ENCODE results near the gene NOTUM.

Gene NOTUM

DNA sequence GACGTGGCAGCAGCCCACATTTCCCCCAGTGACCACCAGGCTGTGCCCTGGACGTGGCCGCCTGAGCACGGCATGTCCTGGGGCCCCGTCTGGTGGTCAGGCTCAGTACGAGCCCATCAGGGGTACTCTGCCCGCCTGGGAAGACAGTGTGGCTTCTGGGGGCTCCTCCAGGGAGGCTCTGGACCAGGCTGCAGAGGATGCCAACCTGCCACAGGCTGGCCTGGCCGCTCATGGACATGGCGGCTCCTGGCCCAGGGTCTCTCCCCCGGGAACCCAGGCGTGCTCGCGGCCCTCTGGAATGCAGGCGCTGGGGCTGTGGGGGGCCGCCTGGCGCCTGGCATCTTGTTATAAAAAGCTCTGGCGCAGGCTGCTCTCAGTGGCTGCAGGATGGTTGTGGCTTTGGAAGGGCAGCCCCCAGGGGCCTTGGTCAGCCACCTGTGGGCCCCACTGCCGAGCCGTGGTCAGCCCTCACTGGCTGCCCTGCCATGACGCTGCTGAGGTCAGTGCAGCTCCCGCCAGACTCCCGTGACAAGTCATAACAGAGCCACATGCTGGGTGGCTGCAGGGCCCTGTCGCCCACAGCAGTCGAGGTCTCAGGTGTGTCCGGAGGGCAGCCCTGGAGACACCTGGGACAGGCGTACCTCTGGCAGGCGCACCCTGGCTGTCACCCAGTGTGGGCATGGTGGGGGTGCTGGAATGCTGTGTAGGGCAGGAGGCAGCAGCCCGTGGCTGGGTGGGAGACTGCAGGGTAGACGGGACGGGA, 46.7 kb upstream of the NOTUM start:
- DNase-seq (ENCODE audit: low spot score), result no peak
- peaks cover 0 to 4% of the 10 kb centered on the region in 2 donors for H3K36me3 ChIP-seq (replicated peaks in 1 of 2; ENCODE audit: control insufficient read depth in 2 of 2, insufficient read depth in 2 of 2, low read length in 2 of 2)
- peak overlapping the region; percentile 81 for H3K9ac ChIP-seq (ENCODE audit: low read depth, low read length, poor library complexity)
- no CpG with 5 or more reads among the region's 30 CpGs for WGBS, 2 donors (ENCODE audit: extremely low coverage in 2 of 2, insufficient read length in 2 of 2, insufficient replicate concordance in 1 of 2)
- no peak overlapping the region for H4K8ac ChIP-seq (ENCODE audit: low read depth, low read length)
- no peak overlapping the region for H4K91ac ChIP-seq (ENCODE audit: low read depth, low read length, poor library complexity)
- H3K14ac ChIP-seq (ENCODE audit: low read length), result peak overlapping the region; percentile 38
- H2BK12ac ChIP-seq (ENCODE audit: low read length), result peak overlapping the region; percentile 41
- no peak overlapping the region for H3K4me2 ChIP-seq (ENCODE audit: insufficient read depth, low read length, poor library complexity, severe bottlenecking)
- peaks cover 3 to 17% of the 10 kb centered on the region in 2 donors for H3K4me1 ChIP-seq (ENCODE audit: control insufficient read depth in 2 of 2, insufficient read depth in 1 of 2, low read depth in 1 of 2, low read length in 2 of 2)
- peak overlapping the region; percentile 57 for H3K18ac ChIP-seq (ENCODE audit: low read length)
- no peak overlapping the region for H2BK120ac ChIP-seq (ENCODE audit: low read depth, low read length)
- H2AFZ ChIP-seq (ENCODE audit: low read length), result no peak overlapping the region
- peak overlapping the region; percentile 73 for H3K23ac ChIP-seq (ENCODE audit: low read depth, low read length, poor library complexity)
- H2BK15ac ChIP-seq (ENCODE audit: low read length), result no peak overlapping the region
- no peak overlapping the region for H3K27ac ChIP-seq (replicated peaks; ENCODE audit: low read length)
- peaks cover 7% of the 10 kb centered on the region for H3K79me1 ChIP-seq (ENCODE audit: low read depth, low read length)
- H3K27me3 ChIP-seq (ENCODE audit: control insufficient read depth in 3 of 3, insufficient read depth in 3 of 3, low read depth in 1 of 3, low read length in 3 of 3), result no peaks in the 10 kb centered on the region
- no peak overlapping the region for H3K4ac ChIP-seq (ENCODE audit: low read length)
- H3K9me3 ChIP-seq (replicated peaks in 1 of 2; ENCODE audit: control insufficient read depth in 2 of 2, insufficient read depth in 1 of 2, low read depth in 1 of 2, low read length in 2 of 2), result no peaks in the 10 kb centered on the region
- H3K4me3 ChIP-seq (ENCODE audit: low read length in 2 of 2), result no peak overlapping the region
- no peak overlapping the region for H2AK5ac ChIP-seq (ENCODE audit: low read depth, low read length)
- H2BK5ac ChIP-seq (ENCODE audit: low read length), result no peak overlapping the region

DNA sequence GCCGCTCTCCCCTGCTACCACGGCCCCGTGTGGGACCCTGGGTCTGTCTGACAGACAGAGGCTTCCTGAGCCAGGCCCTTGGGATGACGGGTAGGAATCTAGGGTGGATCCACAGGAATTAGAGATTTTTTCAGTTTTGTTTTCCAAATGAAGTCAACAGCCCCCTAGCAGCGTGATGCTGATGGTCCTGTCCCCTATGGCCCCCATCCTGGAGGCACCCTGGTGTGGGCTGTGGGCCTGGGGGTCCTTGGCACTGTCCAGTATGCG, 46.2 kb upstream of the NOTUM start:
- H3K23ac ChIP-seq (ENCODE audit: low read depth, low read length, poor library complexity), result no peak overlapping the region
- H3K27me3 ChIP-seq (ENCODE audit: control insufficient read depth in 3 of 3, insufficient read depth in 3 of 3, low read depth in 1 of 3, low read length in 3 of 3), result no peaks in the 10 kb centered on the region
- peaks cover 7% of the 10 kb centered on the region for H3K79me1 ChIP-seq (ENCODE audit: low read depth, low read length)
- H2AK5ac ChIP-seq (ENCODE audit: low read depth, low read length), result no peak overlapping the region
- no peak overlapping the region for H3K14ac ChIP-seq (ENCODE audit: low read length)
- no peak overlapping the region for H2BK120ac ChIP-seq (ENCODE audit: low read depth, low read length)
- no peaks in the 10 kb centered on the region for H3K9me3 ChIP-seq (replicated peaks in 1 of 2; ENCODE audit: control insufficient read depth in 2 of 2, insufficient read depth in 1 of 2, low read depth in 1 of 2, low read length in 2 of 2)
- no CpG with 5 or more reads among the region's 6 CpGs for WGBS, 2 donors (ENCODE audit: extremely low coverage in 2 of 2, insufficient read length in 2 of 2, insufficient replicate concordance in 1 of 2)
- peak overlapping the region; percentile 39 for H2BK5ac ChIP-seq (ENCODE audit: low read length)
- H2AFZ ChIP-seq (ENCODE audit: low read length), result no peak overlapping the region
- no peak overlapping the region for H4K8ac ChIP-seq (ENCODE audit: low read depth, low read length)
- no peak overlapping the region for H3K9ac ChIP-seq (ENCODE audit: low read depth, low read length, poor library complexity)
- H3K4me2 ChIP-seq (ENCODE audit: insufficient read depth, low read length, poor library complexity, severe bottlenecking), result no peak overlapping the region
- no peak overlapping the region for H2BK15ac ChIP-seq (ENCODE audit: low read length)
- no peak overlapping the region for H3K27ac ChIP-seq (replicated peaks; ENCODE audit: low read length)
- no peak for DNase-seq (ENCODE audit: low spot score)
- H2BK12ac ChIP-seq (ENCODE audit: low read length), result no peak overlapping the region
- no peak overlapping the region for H3K4ac ChIP-seq (ENCODE audit: low read length)
- peaks cover 0 to 4% of the 10 kb centered on the region in 2 donors for H3K36me3 ChIP-seq (replicated peaks in 1 of 2; ENCODE audit: control insufficient read depth in 2 of 2, insufficient read depth in 2 of 2, low read length in 2 of 2)
- H3K4me1 ChIP-seq (ENCODE audit: control insufficient read depth in 2 of 2, insufficient read depth in 1 of 2, low read depth in 1 of 2, low read length in 2 of 2), result peaks cover 3 to 14% of the 10 kb centered on the region in 2 donors
- no peak overlapping the region for H3K4me3 ChIP-seq (ENCODE audit: low read length in 2 of 2)
- no peak overlapping the region for H4K91ac ChIP-seq (ENCODE audit: low read depth, low read length, poor library complexity)
- H3K18ac ChIP-seq (ENCODE audit: low read length), result peak overlapping the region; percentile 38

DNA sequence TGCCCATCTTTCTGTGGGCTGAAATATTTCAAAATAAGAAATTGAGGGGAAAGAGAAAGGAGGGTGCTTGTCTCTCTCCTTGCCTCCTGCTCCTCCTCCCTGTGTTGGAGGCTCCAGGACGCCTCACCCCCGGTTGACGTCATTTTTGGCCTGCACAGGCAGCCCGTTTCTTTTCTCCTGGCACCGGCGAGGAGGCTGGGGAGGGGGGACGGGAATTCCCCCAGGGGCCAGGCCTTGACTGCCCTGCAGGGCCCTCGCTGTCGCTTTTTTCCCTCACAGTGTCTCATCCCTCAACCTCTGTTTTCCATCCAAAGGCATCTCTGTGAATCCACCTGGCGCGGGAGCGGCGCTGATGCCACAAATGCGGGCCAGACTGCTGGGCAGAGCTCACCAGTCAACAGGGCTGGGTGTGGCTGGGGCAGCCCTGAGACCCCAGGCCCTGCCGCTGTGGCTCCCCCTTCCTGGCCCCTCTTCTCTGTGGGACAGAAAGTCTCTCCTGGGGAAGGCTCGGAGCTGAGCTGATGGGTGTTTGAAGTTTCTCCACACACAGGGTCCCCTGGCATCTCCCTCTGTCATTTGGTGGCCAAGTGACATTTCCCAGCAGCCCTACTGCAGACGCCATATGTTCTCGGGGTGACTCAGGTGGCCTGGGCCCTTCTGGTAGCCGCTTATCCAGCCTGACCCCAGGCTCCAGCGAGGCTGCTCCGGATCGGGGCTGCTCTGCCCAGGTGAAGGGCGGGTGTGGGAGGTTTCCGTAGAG, 45.7 kb upstream of the NOTUM start:
- no peaks in the 10 kb centered on the region for H3K27me3 ChIP-seq (ENCODE audit: control insufficient read depth in 3 of 3, insufficient read depth in 3 of 3, low read depth in 1 of 3, low read length in 3 of 3)
- no peak overlapping the region for H3K14ac ChIP-seq (ENCODE audit: low read length)
- no peak overlapping the region for H2BK12ac ChIP-seq (ENCODE audit: low read length)
- no peak overlapping the region for H2BK15ac ChIP-seq (ENCODE audit: low read length)
- peaks cover 4 to 11% of the 10 kb centered on the region in 2 donors for H3K4me1 ChIP-seq (ENCODE audit: control insufficient read depth in 2 of 2, insufficient read depth in 1 of 2, low read depth in 1 of 2, low read length in 2 of 2)
- no peak overlapping the region for H2BK120ac ChIP-seq (ENCODE audit: low read depth, low read length)
- no peak overlapping the region for H3K4me2 ChIP-seq (ENCODE audit: insufficient read depth, low read length, poor library complexity, severe bottlenecking)
- H3K27ac ChIP-seq (replicated peaks; ENCODE audit: low read length), result no peak overlapping the region
- H4K91ac ChIP-seq (ENCODE audit: low read depth, low read length, poor library complexity), result no peak overlapping the region
- no peak overlapping the region for H2AK5ac ChIP-seq (ENCODE audit: low read depth, low read length)
- H3K4ac ChIP-seq (ENCODE audit: low read length), result no peak overlapping the region
- no peak for DNase-seq (ENCODE audit: low spot score)
- H2AFZ ChIP-seq (ENCODE audit: low read length), result no peak overlapping the region
- H3K23ac ChIP-seq (ENCODE audit: low read depth, low read length, poor library complexity), result no peak overlapping the region
- H2BK5ac ChIP-seq (ENCODE audit: low read length), result peak overlapping the region; percentile 39
- H3K18ac ChIP-seq (ENCODE audit: low read length), result peak overlapping the region; percentile 38
- no peaks in the 10 kb centered on the region for H3K36me3 ChIP-seq (replicated peaks in 1 of 2; ENCODE audit: control insufficient read depth in 2 of 2, insufficient read depth in 2 of 2, low read length in 2 of 2)
- WGBS, 2 donors (ENCODE audit: extremely low coverage in 2 of 2, insufficient read length in 2 of 2, insufficient replicate concordance in 1 of 2), result no CpG with 5 or more reads among the region's 24 CpGs
- peak overlapping the region; percentile 4 for H3K9ac ChIP-seq (ENCODE audit: low read depth, low read length, poor library complexity)
- peaks cover 7% of the 10 kb centered on the region for H3K79me1 ChIP-seq (ENCODE audit: low read depth, low read length)
- peak overlapping the region; percentile 48 for H4K8ac ChIP-seq (ENCODE audit: low read depth, low read length)
- no peaks in the 10 kb centered on the region for H3K9me3 ChIP-seq (replicated peaks in 1 of 2; ENCODE audit: control insufficient read depth in 2 of 2, insufficient read depth in 1 of 2, low read depth in 1 of 2, low read length in 2 of 2)
- no peak overlapping the region for H3K4me3 ChIP-seq (ENCODE audit: low read length in 2 of 2)

DNA sequence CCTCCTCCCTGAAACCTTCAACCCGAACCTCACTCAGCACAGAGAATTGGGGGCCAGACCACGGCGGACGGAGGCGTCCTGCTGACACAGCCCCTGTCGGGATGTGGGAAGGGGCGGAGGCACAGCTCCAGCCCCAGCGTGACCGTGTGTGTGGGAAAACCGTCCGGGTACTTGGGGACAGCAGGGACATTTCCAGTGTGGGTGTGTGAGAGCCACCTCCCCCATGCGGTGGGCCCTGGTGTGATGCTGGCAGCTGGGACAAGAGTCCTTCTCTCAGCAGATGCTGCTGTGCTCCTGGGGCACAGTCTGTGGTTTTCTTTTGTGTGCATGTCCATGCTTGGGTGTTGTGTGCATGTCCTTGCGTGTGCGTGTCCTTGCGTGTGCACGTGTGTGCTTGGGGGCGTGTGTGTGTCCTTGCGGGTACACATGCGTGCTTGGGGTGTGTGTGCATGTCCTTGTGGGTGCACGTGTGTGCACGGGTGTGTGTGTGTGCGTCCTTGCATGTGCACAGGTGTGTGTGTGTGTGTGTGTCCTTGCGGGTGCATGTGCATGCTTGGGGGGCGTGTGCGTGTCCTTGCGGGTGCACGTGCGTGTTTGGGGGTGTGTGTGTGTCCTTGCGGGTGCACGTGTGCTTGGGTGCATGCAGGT, 44.8 kb upstream of the NOTUM start:
- peak overlapping the region; percentile 12 for H3K27ac ChIP-seq (replicated peaks; ENCODE audit: low read length)
- H3K23ac ChIP-seq (ENCODE audit: low read depth, low read length, poor library complexity), result peak overlapping the region; percentile 80
- no peak overlapping the region for H2BK15ac ChIP-seq (ENCODE audit: low read length)
- peak overlapping the region; percentile 48 for H4K8ac ChIP-seq (ENCODE audit: low read depth, low read length)
- H3K4me1 ChIP-seq (ENCODE audit: control insufficient read depth in 2 of 2, insufficient read depth in 1 of 2, low read depth in 1 of 2, low read length in 2 of 2), result peaks cover 5 to 13% of the 10 kb centered on the region in 2 donors
- H3K4me2 ChIP-seq (ENCODE audit: insufficient read depth, low read length, poor library complexity, severe bottlenecking), result no peak overlapping the region
- no peak for DNase-seq (ENCODE audit: low spot score)
- peak overlapping the region in 1 of 2 donors; percentile 63 for H3K4me3 ChIP-seq (ENCODE audit: low read length in 2 of 2)
- no peak overlapping the region for H4K91ac ChIP-seq (ENCODE audit: low read depth, low read length, poor library complexity)
- no peaks in the 10 kb centered on the region for H3K9me3 ChIP-seq (replicated peaks in 1 of 2; ENCODE audit: control insufficient read depth in 2 of 2, insufficient read depth in 1 of 2, low read depth in 1 of 2, low read length in 2 of 2)
- H3K9ac ChIP-seq (ENCODE audit: low read depth, low read length, poor library complexity), result peak overlapping the region; percentile 63
- peak overlapping the region; percentile 75 for H2AK5ac ChIP-seq (ENCODE audit: low read depth, low read length)
- peak overlapping the region; percentile 94 for H2BK12ac ChIP-seq (ENCODE audit: low read length)
- no peaks in the 10 kb centered on the region for H3K27me3 ChIP-seq (ENCODE audit: control insufficient read depth in 3 of 3, insufficient read depth in 3 of 3, low read depth in 1 of 3, low read length in 3 of 3)
- H2BK5ac ChIP-seq (ENCODE audit: low read length), result peak overlapping the region; percentile 13
- peak overlapping the region; percentile 63 for H3K14ac ChIP-seq (ENCODE audit: low read length)
- H2BK120ac ChIP-seq (ENCODE audit: low read depth, low read length), result no peak overlapping the region
- H3K4ac ChIP-seq (ENCODE audit: low read length), result peak overlapping the region; percentile 37
- H3K79me1 ChIP-seq (ENCODE audit: low read depth, low read length), result peaks cover 9% of the 10 kb centered on the region
- peak overlapping the region; percentile 13 for H3K18ac ChIP-seq (ENCODE audit: low read length)
- no CpG with 5 or more reads among the region's 30 CpGs for WGBS, 2 donors (ENCODE audit: extremely low coverage in 2 of 2, insufficient read length in 2 of 2, insufficient replicate concordance in 1 of 2)
- no peaks in the 10 kb centered on the region for H3K36me3 ChIP-seq (replicated peaks in 1 of 2; ENCODE audit: control insufficient read depth in 2 of 2, insufficient read depth in 2 of 2, low read length in 2 of 2)
- no peak overlapping the region for H2AFZ ChIP-seq (ENCODE audit: low read length)
